T-helper 2 cell (primary cell): ENCODE measurements around the gene ALDH1A3.

ENCODE experiments used
- DNase-seq, 5 experiments: peaks; one replicate each; pipeline versions ENCODE4 v3.0.0 to v3.0.0-alpha.2; 2012 to 2022

The ALDH1A3 gene

GRCh38 chr15:100926971-100927756 is 47.5 kb downstream of the ALDH1A3 start:
- no peak for DNase-seq

- DNase-seq, result no peak
Observed at GRCh38 chr15:100928632-100929280, 49.1 kb downstream of the ALDH1A3 start.

DNA sequence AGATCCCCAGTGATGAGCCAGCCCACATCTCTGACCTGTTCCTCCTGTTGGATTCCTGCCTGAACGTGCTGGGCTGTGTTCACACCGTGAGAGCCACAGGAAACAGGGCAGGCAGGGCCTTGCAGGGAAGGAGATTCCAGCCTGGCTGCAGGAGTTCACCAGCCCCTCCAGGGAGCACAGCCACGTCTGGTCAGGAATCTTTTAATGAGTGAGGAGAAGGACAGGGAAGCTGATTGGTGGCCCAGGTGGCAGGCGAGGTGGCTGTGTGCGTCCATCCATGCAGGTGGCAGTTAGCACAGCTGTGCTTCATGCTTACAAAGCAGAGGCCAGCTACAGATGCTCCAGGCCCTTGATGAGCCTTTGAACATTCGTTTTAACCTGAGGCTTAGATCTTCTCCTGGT is 50.0 kb downstream of the ALDH1A3 start:
- DNase-seq, result no peak

DNA sequence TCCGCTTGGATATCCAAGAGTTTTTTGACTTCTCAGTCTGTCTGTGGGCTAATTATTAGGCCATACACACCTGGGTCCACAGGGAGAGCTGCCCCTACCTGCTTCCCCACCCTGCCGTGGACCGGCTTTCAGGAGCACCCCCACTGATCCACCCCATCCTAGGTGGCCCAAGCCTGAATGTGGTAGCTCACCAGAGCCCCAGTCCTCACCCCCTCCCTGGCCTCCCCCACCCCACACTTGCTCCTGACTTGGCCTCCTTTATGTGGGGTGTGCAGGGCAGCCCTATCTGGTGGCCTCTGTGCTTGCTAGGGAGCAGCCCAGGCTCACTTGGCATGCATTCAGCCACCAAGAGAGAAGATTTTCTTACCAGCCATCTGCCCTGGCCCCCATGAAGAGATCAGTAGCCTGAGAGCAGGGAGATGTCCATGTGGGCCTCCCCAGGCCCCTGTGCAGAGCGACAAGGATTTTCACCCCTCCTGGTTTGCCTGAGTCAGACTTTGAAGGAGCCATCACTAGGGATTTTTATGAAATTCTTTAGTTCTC is 50.7 kb downstream of the ALDH1A3 start:
- DNase-seq, result no peak

DNA sequence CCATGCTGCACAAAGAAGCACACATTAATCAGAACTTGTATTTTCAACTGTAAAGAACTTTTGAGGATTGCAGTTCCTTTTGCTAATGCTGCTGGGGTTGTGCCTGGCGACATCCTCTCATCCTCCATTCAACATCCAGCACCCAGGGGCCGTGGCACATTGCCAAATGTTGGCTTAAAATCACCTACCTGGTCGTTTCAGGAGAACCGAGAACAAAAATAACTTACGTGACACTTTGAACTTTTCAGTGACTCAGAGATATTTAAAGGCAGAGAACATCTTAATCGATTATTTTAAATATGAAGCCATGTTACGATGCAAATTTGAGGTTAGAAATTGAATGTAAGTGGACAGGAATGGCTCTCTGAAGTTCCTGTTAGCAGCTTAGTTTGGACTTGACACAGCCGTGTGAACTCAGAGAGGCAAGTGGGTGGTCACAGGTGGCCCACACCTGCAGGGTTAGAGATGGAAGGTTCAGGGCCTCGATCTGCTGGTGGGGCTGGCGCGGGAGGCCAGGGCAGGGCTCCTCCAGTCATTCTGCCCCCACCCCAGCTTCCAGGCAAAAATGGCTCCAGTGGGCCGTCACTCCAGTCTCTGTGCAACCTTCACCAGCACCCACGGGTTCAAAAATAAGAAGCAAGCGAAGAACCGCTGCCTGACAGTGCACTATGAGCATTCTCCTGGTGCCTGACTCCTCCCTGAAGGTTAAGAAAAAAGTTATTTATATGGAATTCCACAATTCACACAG is 51.7 kb downstream of the ALDH1A3 start:
- no peak for DNase-seq

DNA sequence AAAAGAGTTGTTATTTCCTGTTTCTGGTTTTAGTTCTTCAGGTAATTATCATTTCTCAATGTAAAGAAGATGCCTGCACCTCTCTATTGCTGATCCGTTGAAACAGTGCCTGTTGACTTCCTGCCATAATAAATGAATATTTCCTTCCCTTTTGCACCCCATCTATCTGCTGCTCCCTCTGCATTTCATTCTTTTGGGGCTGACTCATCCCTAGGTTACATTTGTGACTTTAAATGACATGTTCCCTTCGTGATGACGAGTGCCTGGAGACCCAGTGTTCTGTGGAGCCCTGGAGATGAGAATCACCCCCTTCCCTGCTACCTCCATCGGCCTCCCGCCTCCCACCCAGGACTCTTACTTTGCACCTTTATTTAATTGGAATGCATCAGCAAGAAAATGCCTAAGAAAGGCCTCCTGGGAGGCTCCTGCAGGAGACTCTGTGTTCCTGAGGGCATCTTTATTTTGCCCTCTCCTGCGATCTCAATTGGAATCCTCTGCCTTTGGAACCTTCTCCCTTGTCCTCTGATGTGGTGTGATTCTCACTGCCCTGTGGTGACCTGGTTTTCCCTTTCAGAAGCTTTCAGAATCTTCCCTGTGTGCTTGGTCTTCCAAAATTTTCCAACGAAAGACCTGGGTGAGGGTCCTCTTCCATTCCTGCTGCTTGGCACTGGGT is 53.2 kb downstream of the ALDH1A3 start:
- no peak for DNase-seq

GRCh38 chr15:100934166-100934565 is 54.5 kb downstream of the ALDH1A3 start:
- no peak for DNase-seq

DNA sequence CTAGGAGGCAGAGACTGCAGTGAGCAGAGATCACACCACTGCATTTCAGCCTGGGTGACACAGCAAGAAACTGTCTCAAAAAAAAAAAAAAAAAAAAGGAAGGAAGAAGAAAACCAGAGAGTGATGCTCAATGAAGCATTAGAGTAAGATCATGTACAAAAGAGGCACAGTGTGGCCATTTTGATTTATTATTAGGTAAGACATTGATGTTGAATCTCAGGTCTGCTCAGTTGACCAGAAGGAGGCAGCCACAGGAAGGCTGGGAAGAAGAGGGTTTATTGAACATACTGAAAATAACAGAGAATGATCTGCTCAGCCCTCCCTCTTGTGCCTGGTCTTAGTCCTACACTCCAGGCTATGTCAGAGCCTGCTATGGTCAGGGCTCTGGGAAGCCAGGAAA is 55.1 kb downstream of the ALDH1A3 start:
- DNase-seq, result no peak

GRCh38 chr15:100937171-100937570 is 57.5 kb downstream of the ALDH1A3 start:
- DNase-seq, result no peak

DNA sequence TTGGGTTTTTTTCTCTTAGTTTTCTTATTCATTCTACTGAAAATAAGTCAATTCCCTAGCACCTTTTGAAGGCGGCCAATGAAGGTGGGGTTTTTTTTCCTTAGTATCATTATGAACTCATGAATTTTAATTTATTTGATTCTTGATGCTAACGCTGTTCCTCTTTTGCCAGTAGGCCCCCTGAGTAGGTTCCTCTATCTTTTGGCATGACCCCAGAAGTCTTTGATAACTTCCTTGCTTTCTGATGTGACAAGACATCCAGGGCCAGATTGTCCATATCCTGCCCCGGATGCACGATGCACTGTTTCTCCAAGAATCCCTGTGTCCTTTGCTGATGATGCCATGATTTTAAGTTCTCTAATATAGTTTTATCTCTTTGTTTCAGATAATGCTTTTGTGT is 60.2 kb downstream of the ALDH1A3 start:
- no peak for DNase-seq

DNA sequence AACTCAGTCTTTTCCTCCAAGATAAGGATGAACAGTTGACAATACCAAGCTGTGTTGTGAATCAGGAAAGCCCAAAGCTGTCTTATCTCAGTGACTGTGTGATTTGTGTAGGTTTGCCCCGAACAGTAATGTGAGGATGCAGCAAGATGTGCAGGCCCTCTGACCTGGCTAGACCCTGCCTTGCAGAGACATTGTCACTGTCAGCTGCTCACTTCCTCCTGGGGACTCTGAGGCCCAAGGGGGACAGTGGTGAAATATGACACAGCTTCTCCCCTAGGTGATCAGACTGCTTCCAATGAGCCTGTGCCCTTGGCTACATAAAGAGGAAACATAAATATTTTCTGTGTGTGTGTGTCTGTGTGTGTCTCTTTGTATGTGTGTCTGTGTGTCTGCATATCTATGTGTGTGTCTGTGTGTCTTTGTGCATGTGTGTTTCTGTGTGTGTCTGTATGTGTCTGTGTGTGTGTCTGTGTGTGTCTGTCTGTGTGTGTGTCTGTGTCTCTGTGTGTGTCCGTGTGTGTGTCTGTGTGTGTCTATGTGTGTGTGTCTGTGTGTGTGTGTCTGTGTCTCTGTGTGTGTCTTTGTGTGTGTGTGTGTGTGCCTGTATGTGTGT is 61.2 kb downstream of the ALDH1A3 start:
- DNase-seq, result no peak

DNA sequence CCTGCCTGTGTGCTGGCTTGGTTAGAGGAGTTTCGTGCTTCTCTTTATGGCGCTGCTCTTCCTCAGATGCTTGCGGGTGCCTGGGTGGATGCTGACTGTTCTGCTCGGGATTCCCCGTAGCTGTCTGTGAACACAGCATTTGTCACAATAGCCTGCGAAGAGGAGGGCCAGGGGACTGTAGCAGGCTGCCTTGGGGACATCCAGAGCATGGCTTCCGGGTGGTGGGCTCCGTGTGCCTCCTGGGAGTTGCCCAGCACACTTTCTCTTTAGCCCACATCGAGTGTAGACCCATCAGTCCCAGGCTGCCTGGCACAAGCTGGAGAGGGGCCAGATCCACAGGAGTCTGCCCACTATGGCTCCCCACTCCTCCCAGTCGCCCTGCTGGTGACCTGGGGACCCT is 61.9 kb downstream of the ALDH1A3 start:
- DNase-seq, result no peak

DNA sequence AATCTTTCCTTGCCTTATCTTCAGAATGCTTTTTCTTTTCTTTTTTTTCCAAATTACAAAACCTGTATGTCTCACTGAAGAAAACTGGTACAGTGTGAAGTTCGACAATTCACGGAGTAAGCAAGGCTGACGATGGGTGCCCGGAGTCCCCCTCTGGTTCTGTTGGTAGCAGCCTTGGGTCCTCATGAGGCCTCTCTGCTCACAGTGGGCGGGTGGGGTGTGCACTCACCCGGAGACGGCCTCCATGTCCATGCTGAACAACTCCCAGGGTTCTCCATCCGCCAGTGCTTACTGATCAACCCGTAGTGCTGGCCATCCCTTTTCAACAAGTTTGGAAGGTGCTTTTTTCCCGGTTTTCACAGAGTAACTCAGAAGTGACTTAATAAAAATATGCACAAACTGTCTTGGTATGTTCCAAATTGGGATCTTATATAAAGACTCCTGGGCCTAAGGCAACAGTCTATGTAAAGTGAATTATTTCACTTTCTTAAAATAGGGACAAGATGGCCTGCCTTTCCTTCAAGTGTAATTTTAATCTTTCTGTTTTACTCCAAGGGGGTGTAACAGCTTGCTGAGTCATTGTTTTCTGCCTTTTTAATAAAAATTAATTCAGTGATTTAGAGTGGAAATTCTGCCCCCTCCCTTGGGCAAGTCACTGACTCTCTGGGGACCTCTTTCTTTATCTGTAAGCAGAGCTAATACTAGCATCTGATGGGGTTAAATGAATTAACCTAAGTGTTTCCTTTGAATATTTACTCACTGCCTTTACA is 63.2 kb downstream of the ALDH1A3 start:
- DNase-seq, result no peak

DNA sequence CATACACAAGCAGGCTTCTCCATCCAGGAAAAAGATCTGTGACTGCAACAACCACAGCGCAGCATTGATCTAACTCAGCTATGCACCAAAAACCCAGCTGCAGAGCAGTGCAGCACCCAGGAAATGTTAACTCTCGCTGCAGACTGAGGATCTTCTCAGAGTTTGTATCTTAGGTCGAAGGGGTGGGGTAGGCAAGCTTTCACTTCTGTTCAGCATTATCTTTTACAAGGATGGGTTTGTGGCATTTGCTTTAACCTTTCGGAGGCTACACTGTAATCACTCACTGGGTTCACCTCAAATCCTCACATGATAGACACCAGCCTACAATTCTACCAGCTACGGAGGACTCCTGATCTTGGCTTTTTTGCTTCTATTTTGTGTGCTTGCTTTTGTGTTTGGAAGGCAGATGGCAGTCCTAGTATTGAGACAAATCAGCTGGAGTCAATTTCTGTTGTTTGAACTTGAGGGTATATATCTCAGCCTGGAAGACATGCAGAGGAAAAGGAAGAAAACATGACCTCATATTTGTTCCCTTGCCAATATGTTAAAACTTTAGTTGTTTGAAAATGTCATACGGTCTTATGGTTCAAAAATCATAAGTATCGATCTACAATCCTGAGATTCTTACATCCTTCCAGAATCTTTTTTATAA is 64.7 kb downstream of the ALDH1A3 start:
- no peak for DNase-seq

DNA sequence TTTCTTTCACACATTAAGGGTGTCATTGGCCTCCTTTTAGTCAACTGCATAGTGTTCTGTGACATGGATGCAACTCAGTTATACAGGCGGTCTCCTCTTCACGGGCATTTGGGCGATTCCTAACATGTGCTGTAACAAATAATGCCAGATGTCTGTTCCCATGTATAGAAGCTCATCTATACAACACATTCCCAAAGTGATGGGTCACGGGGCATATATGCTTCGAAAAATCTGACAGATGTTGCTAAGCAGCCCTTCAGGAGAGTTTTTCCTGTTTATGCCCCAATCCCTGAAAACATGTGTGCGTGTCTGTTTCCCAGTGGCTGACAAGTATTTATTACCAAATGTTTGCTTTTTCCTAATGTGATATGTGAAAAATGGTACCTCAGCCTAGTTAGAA is 65.4 kb downstream of the ALDH1A3 start:
- DNase-seq, result no peak

DNA sequence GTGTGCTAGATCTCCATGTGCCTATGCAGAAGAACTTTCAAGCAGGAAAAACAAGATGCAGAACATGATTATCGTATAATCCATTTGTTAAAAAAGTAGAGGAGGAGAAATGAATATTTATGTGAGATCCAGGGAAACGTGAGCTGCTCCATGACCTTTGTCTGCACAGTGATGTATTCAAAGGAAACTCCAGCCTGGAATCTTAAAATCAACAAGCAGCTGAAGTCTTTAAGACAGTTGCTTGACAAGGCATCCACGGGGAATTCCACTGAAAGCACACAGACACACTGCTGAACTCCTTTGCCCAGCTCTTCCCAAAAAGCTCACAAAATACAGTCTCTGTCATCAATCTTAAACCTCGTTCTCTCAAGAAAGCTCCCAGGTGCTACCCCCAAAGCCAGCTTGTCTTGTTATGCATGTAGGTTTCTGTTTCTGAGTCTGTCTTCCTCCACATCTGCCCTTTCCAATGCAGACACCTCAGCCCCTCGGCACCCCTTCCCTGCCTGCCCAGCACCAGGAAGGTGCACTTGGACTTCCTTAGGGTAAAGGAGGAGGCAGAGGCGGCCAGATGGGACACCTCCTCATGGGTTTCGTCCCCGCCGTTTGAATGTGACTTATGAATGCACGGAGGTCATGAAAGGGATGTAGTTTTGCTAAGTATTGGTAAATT is 68.3 kb downstream of the ALDH1A3 start:
- DNase-seq, result no peak

- DNase-seq, result no peak
Observed at GRCh38 chr15:100948430-100948762, 68.8 kb downstream of the ALDH1A3 start.

- DNase-seq, result no peak
Observed at GRCh38 chr15:100949691-100950090, 70.1 kb downstream of the ALDH1A3 start.

- DNase-seq, result no peak
Observed at GRCh38 chr15:100951965-100952364, 72.3 kb downstream of the ALDH1A3 start.

GRCh38 chr15:100952566-100952965 is 72.9 kb downstream of the ALDH1A3 start:
- DNase-seq, result no peak
